Fibroblast of pulmonary artery (primary cell): ENCODE results near the gene CDK14.

Experiments used
- DNase-seq: peaks from one replicate; pipeline ENCODE4 v3.0.0-alpha.2; 2010; ENCODE audit warnings: low read depth
- H3K4me3 ChIP-seq: replicated peaks from 2 replicates; pipeline ENCODE4 v1.5.1; 2011; ENCODE audit warnings: low read depth, mild to moderate bottlenecking, control low read depth, low read length, moderate library complexity
- CTCF ChIP-seq: IDR thresholded peaks from 2 replicates; pipeline ENCODE4 v1.5.1; 2011; ENCODE audit warnings: mild to moderate bottlenecking, control low read depth, low read length, inconsistent platforms; ENCODE audit errors: missing control alignments

Gene CDK14

GRCh38 chr7:90859521-90859920 is 263.4 kb downstream of the CDK14 start:
- no peak for DNase-seq
- H3K4me3 ChIP-seq = no peak overlapping the region
- TF ChIP-seq CTCF = no peak

- no peak for DNase-seq
Observed at GRCh38 chr7:90864088-90864487, 268.0 kb downstream of the CDK14 start.

DNA sequence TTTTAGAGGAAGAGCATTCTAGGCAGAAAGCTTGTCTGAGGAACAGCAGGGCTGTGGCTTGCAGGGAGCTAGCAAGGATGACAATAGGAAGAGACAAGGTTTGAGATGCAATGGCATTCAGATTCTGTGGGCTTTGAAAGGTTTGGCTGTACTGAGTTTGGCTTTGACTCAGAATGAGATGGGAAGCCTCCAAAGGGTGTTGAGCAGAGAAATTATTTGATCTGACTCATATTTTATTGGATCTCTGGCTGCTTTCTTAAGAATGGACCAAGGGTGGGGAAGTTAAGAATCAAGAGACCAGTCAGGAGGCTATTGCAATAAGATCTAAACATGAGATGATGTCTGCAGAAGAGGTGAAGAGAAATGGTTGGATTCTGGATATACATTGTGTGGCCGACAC is 273.2 kb downstream of the CDK14 start:
- H3K4me3 ChIP-seq = no peak overlapping the region
- DNase-seq = no peak
- no peak for TF ChIP-seq CTCF

More at GRCh38 chr7:90864088-90864487, 268.0 kb downstream of the CDK14 start:
- no peak for TF ChIP-seq CTCF
- no peak overlapping the region for H3K4me3 ChIP-seq

- TF ChIP-seq CTCF = no peak
Observed at GRCh38 chr7:90876701-90877100, 280.6 kb downstream of the CDK14 start.

DNA sequence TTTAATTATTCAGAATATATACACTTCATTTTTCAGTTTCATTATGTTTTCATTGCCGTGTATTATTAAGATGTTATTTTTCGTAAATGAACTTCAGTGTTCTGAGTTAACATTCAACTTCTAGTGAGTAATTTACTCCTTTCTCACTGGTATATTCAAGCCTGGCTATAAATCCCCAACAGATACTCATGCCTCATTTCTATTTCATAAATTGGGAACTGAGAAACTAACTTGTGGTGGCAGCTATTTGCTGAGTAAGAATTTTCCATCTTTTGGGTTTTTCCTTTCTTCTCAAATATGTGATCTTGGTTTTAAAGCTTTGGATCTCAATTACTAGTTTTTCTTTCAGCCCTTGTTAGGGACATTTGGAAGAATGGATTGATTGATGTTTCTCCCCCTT is 281.1 kb downstream of the CDK14 start:
- no peak for TF ChIP-seq CTCF
- H3K4me3 ChIP-seq = no peak overlapping the region
- DNase-seq = no peak

More at GRCh38 chr7:90876701-90877100, 280.6 kb downstream of the CDK14 start:
- no peak for DNase-seq
- no peak overlapping the region for H3K4me3 ChIP-seq

DNA sequence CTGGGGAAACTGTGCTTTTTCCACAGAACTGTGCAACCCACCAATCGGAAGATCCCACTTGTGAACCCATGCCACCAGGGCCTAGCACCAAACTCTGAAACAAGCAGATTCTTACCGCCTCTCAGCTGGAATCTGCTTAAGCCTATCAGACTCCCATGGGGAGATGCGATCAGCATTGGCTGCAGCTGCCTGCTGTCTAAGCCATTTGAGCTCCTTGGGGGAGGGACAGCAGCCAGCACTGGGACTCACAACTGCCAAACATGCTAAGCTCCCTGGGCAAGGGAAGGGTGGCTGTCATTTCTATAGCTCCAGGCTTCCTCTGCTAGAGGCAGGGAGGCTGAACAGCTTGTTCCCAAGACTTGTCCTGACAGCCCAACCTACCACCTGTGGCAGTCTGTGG is 283.8 kb downstream of the CDK14 start:
- DNase-seq = no peak
- TF ChIP-seq CTCF = no peak
- H3K4me3 ChIP-seq = no peak overlapping the region

- no peak overlapping the region for H3K4me3 ChIP-seq
- DNase-seq = no peak
- no peak for TF ChIP-seq CTCF
Observed at GRCh38 chr7:90886416-90886815, 290.3 kb downstream of the CDK14 start.
